ENCODE data around the gene ATOH8.

Gene ATOH8

GRCh38 chr2:85737961-85738360 is 15.8 kb upstream of the ATOH8 start:
- DNase-seq, result no peak

- DNase-seq, result no peak
Measured at GRCh38 chr2:85740193-85740592, 13.6 kb upstream of the ATOH8 start.

- no peak for DNase-seq
Measured at GRCh38 chr2:85741211-85741832, 12.5 kb upstream of the ATOH8 start.

- DNase-seq, result no peak
Measured at GRCh38 chr2:85741833-85742455, 11.8 kb upstream of the ATOH8 start.

- DNase-seq, result no peak
Measured at GRCh38 chr2:85743304-85743978, 10.3 kb upstream of the ATOH8 start.

DNA sequence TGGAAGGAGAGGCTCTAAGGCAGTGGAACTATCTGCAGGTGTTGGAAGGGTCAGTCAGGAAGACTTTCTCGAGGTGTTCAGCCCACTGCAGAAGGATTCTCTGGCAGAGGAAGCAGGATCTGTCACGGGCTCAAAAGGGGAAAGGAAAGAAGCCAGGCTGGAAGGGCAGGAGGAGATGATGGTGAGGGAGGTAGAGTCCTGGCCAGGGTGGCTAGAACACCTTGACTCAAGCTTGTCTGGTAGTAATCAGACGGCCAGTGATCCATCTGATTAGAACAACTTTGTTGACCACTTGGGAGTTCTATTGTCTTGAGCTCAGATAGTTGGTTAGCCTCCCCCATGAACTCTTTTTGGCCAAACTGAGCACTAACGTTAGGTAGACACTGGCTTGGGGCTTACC is 9.7 kb upstream of the ATOH8 start:
- DNase-seq, result no peak

DNA sequence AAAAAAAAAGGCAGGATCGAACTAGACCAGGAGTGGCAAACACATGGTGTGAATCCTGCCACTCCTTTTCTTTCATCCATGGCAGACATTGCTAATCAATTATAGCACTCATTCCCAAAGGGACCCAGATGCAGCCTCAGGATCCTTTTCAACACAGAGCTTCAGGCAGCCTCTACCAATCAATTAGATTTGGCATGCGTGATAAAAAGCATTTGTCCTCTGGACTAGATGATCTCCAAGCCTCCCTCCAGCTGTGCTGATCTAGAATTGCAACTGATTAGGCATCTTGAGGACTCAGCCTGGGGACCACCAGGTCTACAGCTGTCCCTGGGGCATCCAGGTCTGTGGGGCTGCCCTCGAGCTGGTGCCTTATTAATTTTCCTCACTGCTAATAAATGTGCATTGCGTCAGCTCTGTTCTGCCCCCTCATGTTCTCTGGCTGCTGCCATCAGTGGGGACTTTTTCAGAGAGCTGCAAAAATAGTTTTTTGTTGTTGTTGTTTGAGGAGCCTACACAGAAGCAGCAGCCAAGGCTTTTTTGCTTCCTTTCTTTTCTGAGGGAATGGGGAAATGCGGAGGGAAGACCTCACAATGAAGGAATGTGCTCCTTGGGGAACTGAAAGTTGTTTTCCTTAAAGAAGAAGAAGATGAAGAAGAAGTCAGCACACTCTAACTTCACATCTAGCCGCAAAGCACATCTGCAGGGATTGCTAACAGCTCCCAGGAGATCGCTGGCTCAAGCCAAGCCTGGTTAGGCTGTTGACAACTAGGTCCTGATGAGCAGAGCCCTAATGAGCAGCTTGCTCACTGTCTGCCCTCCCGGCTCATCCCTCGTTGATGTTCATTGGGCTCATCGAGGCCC is 8.8 kb upstream of the ATOH8 start:
- no peak for DNase-seq

- no peak for DNase-seq
Measured at GRCh38 chr2:85745619-85746018, 8.2 kb upstream of the ATOH8 start.

DNA sequence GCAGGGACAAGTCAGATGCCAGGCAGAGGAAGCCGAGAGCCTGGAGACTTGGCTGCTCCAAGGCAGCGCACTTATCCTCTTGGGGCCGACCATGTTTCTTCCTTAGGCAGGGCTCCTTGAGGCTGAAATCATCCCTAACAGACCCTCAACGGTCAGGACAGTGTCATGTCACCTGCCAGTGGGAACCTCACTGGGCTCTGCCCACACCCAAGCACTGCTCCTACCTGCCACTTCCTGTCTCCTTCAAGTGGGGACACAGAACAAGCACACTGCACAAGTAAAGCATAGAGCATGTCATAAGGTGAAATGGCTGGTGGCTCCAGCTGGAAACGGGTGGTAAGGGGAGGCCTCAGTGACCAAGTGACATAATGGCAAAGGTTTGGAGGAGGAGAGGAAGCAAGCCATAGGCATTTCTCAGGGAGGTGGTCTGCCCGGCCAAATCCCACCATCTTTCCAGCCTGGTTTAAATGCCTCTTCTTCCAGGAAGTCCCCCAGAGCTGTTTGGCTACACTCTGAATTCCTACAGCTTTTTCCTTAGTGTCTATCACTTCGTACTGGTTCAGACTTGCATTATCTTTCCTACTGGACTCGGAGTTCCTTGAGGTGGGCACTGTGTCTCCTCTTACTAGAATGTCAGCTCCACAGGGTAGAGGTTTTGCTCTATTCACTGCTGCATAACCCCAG is 7.3 kb upstream of the ATOH8 start:
- DNase-seq, result no peak

DNA sequence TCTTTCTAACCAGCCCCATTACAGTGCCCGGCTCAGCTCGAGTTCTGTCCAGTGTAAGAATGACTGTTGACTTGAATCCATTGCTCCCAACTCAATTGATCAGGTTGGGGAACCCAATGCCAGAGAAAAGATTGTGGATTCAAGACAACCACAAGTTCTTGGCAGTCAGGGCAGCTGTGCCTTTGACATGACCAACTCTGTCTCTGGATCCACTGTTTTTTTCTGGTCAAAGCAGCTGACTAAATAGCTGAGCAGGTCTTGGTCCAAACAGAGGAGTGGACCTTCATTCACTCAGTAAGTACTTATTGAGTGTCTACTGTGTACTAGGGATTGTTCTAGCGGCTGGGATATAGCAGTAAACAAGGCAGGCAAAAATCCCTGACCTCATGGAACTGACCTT is 6.3 kb upstream of the ATOH8 start:
- DNase-seq, result no peak

GRCh38 chr2:85748039-85748734 is 5.6 kb upstream of the ATOH8 start:
- no peak for DNase-seq

DNA sequence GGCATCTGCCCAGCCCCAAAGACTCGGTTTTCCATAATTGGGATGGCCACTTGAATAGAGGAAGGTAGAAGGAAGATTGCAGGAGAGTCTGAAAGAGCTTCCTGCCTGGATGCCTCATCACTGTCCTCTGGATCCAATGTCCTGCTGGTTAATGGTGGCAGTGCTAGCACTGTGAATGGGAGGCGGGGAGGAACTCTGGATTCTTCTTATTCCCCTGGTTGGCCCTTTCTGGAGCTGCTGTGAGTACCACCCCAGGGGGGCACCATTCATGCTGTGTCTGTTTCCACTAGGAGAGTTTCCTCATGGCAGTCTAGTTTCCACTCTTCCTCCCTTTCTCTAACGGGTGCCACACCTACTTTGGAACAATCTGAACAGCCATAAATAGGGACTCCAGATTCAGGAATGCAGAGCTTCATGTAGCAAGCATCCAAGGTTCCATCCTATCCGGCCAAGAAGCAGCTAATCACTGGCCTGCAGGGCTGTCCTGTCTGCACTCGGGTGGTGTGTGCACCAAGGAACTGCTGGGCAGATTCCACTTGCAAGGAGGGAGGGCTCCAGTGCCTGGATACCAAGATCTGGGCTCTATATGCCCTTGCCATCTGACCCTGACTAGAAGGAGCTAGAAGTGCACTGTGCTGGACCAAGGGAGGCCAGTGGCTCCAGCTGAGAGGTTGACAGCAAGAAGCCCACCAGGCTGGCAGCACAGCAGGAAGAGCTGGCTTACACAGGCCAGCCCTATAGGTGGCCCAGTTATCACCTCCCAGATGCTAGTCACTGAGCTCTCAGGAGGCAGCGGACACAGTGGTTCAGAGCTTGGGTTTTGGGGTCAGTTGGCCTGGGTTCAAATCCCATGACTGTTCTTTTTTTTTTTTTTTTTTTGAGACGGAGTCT is 4.6 kb upstream of the ATOH8 start:
- DNase-seq, result no peak

DNA sequence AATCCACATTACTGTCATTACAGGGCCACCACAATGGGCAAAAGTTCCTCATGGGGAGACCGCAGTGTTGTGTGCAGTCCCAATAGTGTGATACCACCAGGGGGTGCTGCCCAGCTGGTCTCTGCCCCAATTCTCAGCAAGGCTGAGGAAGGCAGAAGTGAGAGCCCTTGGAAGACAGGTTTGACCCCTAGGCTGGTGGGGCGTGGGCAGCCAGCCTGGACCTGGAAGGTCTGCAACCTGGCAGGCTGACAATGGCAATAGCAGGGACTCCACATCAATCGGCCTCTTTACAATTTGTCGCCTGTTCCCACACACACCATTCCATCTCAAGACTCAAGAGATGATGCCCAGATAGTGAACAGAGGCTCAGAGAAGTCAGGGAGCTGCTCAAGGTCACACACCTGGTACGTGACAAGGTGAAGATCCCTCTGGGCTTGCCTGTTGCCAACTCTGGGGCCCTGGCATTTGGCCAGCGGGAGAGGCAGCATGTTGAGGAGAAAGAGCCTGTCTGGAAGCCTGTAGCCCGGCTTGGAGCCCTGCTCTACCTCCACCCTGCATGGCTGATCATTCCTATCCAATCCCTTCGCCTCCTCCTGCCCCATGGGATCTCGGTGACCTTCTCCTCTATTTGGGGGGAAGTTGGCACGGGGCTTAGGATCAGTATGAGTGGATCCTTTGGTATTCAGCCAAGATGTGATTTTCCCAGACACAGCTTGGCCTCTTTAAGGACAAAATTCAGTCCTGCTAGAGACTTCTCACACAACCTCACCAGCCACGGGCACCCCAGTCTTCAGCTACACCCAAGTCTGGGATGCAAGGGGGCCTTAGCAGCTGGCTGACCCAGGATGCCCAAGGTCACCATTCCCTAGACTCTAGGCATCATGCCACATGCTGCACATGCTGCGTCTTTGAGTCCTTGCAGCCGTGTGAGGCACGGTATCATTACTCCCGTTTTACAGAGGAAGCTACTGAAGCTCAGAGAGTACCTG is 2.9 kb upstream of the ATOH8 start:
- peak; percentile 29 for DNase-seq

DNA sequence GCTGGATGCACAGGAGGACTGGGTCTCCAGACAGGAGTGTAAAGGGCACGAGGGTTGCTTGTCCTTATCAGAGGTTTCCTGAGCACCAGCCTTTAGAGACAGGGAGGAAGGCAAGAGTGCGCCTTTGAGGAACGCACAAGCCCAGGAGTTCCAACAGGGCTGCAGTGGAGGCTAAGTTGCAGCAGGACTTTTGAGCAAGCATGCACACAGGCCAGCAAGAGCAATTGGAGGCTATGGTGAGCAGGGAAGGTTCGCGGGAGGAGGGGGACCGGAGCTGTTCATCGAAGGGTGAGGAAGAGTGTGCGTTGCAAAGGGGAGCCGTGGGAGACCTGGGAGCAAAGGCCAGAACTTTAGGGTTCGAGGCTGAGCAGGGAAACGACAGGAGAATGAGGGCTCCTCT is 2.2 kb upstream of the ATOH8 start:
- DNase-seq, result no peak

DNA sequence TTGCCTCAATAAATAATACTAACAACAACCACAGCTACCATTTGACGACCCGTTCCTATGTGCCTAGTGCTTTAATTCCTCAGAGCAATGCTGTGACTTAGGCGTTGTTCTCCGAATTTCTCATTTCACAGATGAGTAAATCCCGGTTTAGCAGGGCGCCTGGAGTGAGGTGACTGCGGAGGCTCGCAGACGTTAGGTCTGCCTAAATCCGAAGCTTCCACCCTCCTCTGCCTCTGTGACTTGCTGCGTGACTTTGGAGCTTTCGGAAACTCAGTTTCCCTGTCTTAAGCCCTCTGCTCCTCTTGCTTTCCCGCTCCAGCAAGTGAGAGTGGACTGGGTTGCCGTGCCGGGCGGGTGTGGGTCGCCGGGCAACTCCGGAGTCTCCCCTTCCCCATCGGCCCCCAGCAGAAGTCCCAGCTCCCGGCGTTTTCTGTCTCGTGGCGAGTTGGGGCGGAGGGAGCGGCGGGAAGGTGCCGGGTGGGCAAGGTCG is 711 bp upstream of the ATOH8 start:
- DNase-seq, result no peak

DNA sequence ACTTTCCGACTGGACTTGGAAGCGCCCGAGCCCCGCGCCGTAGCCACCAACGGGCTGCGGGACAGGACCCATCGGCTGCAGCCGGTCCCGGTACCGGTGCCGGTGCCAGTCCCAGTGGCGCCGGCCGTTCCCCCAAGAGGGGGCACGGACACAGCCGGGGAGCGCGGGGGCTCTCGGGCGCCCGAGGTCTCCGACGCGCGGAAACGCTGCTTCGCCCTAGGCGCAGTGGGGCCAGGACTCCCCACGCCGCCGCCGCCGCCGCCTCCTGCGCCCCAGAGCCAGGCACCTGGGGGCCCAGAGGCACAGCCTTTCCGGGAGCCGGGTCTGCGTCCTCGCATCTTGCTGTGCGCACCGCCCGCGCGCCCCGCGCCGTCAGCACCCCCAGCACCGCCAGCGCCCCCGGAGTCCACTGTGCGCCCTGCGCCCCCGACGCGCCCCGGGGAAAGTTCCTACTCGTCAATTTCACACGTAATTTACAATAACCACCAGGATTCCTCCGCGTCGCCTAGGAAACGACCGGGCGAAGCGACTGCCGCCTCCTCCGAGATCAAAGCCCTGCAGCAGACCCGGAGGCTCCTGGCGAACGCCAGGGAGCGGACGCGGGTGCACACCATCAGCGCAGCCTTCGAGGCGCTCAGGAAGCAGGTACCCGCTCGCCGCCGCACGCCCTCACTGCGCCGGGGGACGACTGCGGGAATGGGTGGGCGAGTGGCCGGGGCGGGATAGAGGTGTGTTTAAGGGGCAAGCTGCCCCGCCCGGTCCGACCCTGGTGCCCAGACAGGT is 713 bp downstream of the ATOH8 start:
- no peak for DNase-seq

GRCh38 chr2:85755122-85756027 is 1.6 kb downstream of the ATOH8 start:
- no peak for DNase-seq

DNA sequence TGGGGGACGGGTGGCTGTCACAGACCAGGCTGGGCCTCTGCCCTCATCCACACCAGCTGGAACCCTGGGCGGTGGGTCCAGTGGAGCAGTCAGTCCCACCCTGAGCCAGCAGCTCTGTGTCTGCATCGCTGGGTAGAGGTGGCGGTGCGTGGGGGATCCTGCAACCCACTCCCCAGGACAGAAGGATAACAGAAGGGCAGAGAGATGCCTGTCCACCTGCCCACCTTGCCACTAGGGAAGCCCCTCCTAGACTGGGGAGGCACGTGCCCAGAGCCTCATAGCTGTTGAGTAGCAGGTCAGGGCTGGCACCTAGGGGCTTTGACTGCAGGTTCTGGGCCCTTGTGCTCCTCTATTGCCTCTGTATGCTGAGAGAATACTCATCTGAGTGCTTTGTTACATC is 2.4 kb downstream of the ATOH8 start:
- no peak for DNase-seq
